Measurements from ENCODE around the gene DENND5B.

Gene DENND5B

GRCh38 chr12:31369712-31370521 is 221.0 kb downstream of the DENND5B start:
- no peak for DNase-seq

GRCh38 chr12:31368666-31369361 is 222.1 kb downstream of the DENND5B start:
- DNase-seq = no peak

- no peak for DNase-seq
These were observed 224.8 kb downstream of the DENND5B start for GRCh38 chr12:31366104-31366621.

- no peak for DNase-seq
These were observed 227.1 kb downstream of the DENND5B start for GRCh38 chr12:31363831-31364230.

GRCh38 chr12:31363416-31363809 is 227.5 kb downstream of the DENND5B start:
- DNase-seq = no peak

GRCh38 chr12:31362759-31363415 is 228.0 kb downstream of the DENND5B start:
- DNase-seq = no peak

- DNase-seq = no peak
These were observed 228.7 kb downstream of the DENND5B start for GRCh38 chr12:31362115-31362758.

- no peak for DNase-seq
These were observed 229.2 kb downstream of the DENND5B start for GRCh38 chr12:31361730-31362114.

- no peak for DNase-seq
These were observed 235.2 kb downstream of the DENND5B start for GRCh38 chr12:31355747-31356107.

- DNase-seq = no peak
These were observed 236.9 kb downstream of the DENND5B start for GRCh38 chr12:31353750-31354708.

- DNase-seq = no peak
These were observed 244.7 kb downstream of the DENND5B start for GRCh38 chr12:31346267-31346666.

- DNase-seq = no peak
These were observed 247.8 kb downstream of the DENND5B start for GRCh38 chr12:31343139-31343538.

- DNase-seq = no peak
These were observed 248.7 kb downstream of the DENND5B start for GRCh38 chr12:31342286-31342685.

GRCh38 chr12:31339831-31340622 is 250.9 kb downstream of the DENND5B start:
- DNase-seq = no peak

- no peak for DNase-seq
These were observed 253.0 kb downstream of the DENND5B start for GRCh38 chr12:31337952-31338351.

All from stimulated activated naive CD4-positive, alpha-beta T cell treated with Interleukin-2 at 50 U/mL for 16 hours (primary cell).